GM12892 (cell line): ENCODE data around the gene HAND1.

Experiments
- DNase-seq: peaks from one replicate; pipeline ENCODE4 v3.0.0; 2011; ENCODE audit not compliant: insufficient read length
- FAIRE-seq: peaks from 2 replicates; lab custom pipeline; 2011; peaks lifted over from hg19 to GRCh38; lab: Jason Lieb, UNC
- POLR2A ChIP-seq: IDR thresholded peaks from 2 replicates; pipeline ENCODE4 v1.6.1; 2011; ENCODE audit warnings: low read depth, low read length, control low read depth
- POLR2AphosphoS5 ChIP-seq: IDR thresholded peaks from 2 replicates; pipeline ENCODE4 v1.6.1; 2011; ENCODE audit warnings: low read depth, low read length, control low read depth
- TAF1 ChIP-seq: IDR thresholded peaks from 2 replicates; pipeline ENCODE4 v1.6.1; 2011; ENCODE audit warnings: low read depth, mild to moderate bottlenecking, control low read depth, low read length, borderline replicate concordance

HAND1 gene

GRCh38 chr5:154474396-154475334, 3.4 kb downstream of the HAND1 start:
- DNase-seq (no peak), FAIRE-seq (no peak)
- TF ChIP-seq TAF1 (no peak), POLR2A (no peak), POLR2AphosphoS5 (no peak)

GRCh38 chr5:154473581-154474283, 4.3 kb downstream of the HAND1 start:
- DNase-seq: no peak
- FAIRE-seq: no peak

GRCh38 chr5:154472871-154473580, 5.0 kb downstream of the HAND1 start:
- no peak for DNase-seq
- TF ChIP-seq POLR2AphosphoS5: no peak
- no peak for TF ChIP-seq TAF1
- TF ChIP-seq POLR2A: no peak
- no peak for FAIRE-seq

More at GRCh38 chr5:154473581-154474283, 4.3 kb downstream of the HAND1 start:
- TF ChIP-seq POLR2AphosphoS5 (no peak), TAF1 (no peak), POLR2A (no peak)

GRCh38 chr5:154470947-154471870, 6.8 kb downstream of the HAND1 start:
- DNase-seq: no peak
- TF ChIP-seq POLR2AphosphoS5 (no peak), TAF1 (no peak), POLR2A (no peak)
- no peak for FAIRE-seq

GRCh38 chr5:154470137-154470536, 7.9 kb downstream of the HAND1 start:
- no peak for TF ChIP-seq TAF1
- TF ChIP-seq POLR2AphosphoS5: no peak
- TF ChIP-seq POLR2A: no peak
- FAIRE-seq (no peak), DNase-seq (no peak)

DNA sequence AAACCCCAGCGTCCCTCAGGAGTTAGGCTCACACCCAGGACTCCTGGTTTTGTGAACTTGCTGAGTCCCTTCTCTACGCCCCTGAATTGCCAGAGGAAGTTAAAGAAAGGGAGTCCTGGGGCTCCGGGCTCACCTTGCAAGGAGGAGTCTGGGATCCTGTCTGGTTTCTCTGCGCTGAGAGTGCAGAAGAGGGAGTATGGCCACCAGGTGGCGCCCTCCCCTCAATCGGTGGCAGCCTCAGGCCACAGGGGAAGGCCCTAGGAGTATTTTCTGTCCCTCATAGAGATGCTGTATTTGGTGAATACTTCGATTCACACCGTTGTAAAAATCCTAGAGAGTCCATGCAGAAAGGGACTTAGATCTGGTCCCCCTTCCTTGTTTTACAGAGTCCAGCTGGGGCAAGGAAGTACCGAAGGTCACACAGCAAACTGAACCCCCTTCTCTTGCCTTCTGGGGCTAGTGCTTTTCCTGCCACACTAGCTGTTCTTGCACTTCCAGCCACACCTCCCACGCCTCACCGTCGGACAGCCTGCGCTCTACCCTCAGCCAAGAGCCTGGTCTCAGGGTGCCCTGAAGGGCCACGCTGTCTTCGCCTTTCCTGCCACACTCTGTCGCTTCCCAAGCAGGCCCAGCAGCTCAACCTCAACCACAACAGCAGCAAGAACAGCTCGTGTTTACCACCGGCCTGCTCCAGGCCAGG, 10.2 kb downstream of the HAND1 start:
- peak; percentile 75 for DNase-seq

DNA sequence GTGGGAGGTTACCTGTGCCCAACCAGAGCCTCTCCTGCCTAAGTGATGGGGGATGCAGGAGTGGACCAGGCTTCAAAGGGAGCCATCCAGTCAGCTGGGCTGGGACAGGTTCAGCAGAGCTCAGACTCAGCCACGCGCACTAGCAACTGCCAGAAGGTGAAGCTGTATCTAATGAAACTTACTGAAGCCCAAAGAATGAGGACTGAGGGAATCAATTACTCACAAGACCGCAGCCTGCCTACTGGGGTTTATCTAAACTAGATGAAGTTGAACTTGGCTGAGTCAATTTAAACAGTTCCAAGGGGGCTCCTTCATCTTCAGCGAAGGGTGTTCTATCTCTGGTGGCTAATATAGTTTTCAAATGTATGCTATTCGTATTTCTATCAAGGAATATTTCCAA, 11.4 kb downstream of the HAND1 start:
- no peak for FAIRE-seq
- no peak for DNase-seq
- TF ChIP-seq TAF1 (no peak), POLR2A (no peak), POLR2AphosphoS5 (no peak)

More for the DNA sequence above, 10.2 kb downstream of the HAND1 start:
- no peak for TF ChIP-seq POLR2A
- TF ChIP-seq TAF1: no peak
- peak; percentile 76 for FAIRE-seq

DNA sequence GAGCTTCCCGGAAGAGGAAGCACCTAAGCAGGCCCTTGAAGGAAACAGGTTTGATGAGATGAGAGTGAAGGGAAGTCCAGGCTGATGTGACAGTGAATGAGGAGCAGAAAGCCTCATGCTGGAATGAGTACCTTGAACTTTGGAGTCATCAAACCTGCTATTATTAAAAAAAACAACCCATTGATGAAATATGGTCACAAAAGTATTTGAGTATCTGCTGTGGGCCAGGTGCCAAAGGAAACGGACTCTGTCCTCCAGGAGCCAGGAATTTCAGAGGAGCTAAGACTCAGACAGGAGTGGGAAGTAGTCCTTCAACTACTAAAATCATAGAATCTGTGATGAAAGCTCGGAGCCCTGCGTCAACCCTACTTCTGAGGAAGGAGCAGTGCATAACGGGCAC, 11.9 kb downstream of the HAND1 start:
- no peak for DNase-seq
- TF ChIP-seq POLR2A (no peak), TAF1 (no peak), POLR2AphosphoS5 (no peak)

GRCh38 chr5:154465169-154465568, 12.9 kb downstream of the HAND1 start:
- TF ChIP-seq TAF1: no peak
- no peak for TF ChIP-seq POLR2AphosphoS5
- TF ChIP-seq POLR2A: no peak
- FAIRE-seq: no peak
- DNase-seq: no peak

More for the DNA sequence above, 11.9 kb downstream of the HAND1 start:
- no peak for FAIRE-seq

DNA sequence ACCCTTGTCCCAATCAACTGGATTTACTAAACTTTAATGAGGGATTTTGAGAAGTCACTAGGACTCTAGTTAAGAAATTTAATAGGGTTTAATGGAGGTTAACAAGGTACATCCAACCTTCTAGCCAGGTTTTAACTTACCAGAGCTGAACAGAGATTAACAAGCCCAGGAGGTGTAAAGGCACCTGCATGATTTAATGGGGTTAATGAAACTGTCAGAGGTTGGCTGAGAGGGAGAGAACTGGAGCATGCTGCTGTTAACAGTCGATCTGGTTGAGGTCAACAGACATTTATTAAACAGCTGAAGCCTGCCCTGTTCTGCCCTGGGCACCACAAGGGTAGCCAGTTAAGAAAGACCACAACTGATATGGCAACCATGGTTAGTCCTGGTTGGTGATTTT, 13.6 kb downstream of the HAND1 start:
- no peak for TF ChIP-seq POLR2A
- TF ChIP-seq POLR2AphosphoS5: no peak
- no peak for TF ChIP-seq TAF1
- no peak for DNase-seq

More for the DNA sequence above, 13.6 kb downstream of the HAND1 start:
- no peak for FAIRE-seq
